Fibroblast of the aortic adventitia (primary cell): ENCODE data around the gene DICER1. TPM values are rescaled to one million over a fixed set of nuclear protein-coding genes. Genes with fewer than 3 reads are reported as not detected.

ENCODE experiments used
- DNase-seq: peaks from one replicate; pipeline ENCODE4 v3.0.0-alpha.2; 2010; ENCODE audit warnings: low read depth
- H3K4me3 ChIP-seq: 2 replicates; pipeline ENCODE4 v1.5.1; 2011; ENCODE audit warnings: low read depth, mild to moderate bottlenecking, control low read depth, low read length, moderate library complexity
- CTCF ChIP-seq: IDR thresholded peaks from 2 replicates; pipeline ENCODE4 v1.5.1; 2011; ENCODE audit warnings: mild to moderate bottlenecking, low read length, control low read depth, inconsistent platforms; ENCODE audit not compliant: insufficient read depth
- total RNA-seq: library from RNA; depleted of rRNA; stranded (reverse); fragments of >200 nt; gene quantifications from 2 replicates; pipeline ENCODE4 v1.2.3, GENCODE V29; 2012; ENCODE audit warnings: low replicate concordance

The DICER1 gene
- total RNA-seq, 1 donor, result 46.6 TPM

- H3K4me3 ChIP-seq, result no peak overlapping the region
- no peak for DNase-seq
- no peak for TF ChIP-seq CTCF
These were observed 89.8 kb downstream of the DICER1 start for GRCh38 chr14:95067526-95067925.

DNA sequence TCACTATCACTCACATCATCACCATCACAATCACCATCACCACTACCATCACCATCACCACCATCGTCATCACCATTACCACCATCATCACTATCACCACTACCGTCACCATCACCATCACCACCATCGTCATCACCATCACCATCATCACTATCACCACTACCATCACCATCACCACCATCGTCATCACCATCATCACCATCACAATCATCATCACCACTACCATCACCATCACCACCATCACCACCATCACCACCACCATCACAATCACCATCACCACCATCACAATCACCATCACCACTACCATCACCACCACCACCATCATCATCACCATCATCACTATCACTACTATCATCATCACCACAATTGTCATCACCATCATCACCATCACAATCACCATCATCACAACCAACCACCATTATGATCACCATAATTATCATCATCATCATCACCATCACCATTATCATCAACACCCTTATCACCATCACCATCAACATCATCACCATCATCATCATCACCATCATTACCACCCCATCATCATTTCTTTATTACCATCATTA, 90.8 kb downstream of the DICER1 start:
- TF ChIP-seq CTCF, result no peak
- no peak overlapping the region for H3K4me3 ChIP-seq
- DNase-seq, result no peak

DNA sequence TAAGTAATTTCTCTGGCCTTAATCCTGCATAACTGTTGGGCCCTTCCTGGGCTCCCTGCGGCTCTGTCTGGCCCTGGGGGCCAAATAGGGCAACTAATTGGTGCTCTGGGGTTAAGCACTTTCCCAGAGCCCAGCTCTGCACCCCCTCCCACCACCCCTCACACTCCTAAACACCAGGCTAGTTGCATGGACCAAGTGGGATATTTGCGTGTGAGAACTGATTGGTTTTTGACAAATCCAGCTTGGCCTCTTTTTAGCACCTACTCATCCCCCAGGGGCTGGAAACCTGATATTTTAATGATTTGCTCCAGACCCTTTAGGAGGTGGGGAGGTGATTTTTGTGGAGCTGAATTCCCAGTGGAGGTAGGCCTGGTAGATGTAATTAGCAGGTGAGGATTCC, 91.9 kb downstream of the DICER1 start:
- no peak for DNase-seq
- no peak overlapping the region for H3K4me3 ChIP-seq
- TF ChIP-seq CTCF, result no peak

DNA sequence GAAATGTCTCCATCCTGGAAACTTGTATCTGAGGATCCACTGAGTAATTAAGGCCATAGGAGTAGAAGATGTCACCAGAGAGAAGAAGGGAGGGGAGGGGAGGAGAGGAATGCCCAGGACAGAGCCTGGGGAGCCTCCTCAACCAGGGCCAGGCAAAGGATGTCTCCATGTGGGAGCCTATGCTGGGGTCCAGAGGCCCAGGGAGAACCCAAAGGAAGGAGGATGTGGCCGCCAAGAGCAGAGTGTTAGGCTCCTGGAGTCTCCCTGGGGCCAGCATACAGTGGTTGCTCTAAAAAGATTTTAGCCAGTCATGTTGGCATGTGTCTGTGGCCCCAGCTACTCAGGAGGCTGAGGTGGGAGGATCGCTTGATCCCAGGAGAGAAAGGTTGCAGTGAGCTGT, 92.6 kb downstream of the DICER1 start:
- H3K4me3 ChIP-seq, result no peak overlapping the region
- no peak for DNase-seq
- no peak for TF ChIP-seq CTCF

- no peak for DNase-seq
- TF ChIP-seq CTCF, result no peak
- H3K4me3 ChIP-seq, result no peak overlapping the region
These were observed 93.1 kb downstream of the DICER1 start for GRCh38 chr14:95064256-95064655.

DNA sequence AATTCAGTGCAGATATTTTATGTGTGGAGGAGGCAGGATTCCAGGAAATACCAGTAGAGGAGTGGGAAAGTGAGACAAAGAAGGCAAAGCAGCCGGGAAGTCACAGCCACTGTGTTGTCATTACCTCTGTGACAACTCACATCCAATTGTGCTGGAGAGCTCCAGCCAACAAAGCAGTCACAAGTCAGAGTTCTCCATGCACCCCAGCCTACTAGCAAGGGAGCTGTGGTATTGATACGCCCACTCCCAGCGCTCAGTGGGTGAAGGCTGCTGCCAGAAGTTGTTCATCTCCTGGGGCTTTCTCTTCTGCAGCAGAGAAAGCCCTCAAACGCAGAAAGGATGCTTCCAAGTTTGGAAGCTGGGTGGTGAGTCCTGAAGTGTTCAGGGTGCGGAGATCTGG, 93.9 kb downstream of the DICER1 start:
- no peak for DNase-seq
- no peak overlapping the region for H3K4me3 ChIP-seq
- no peak for TF ChIP-seq CTCF

- H3K4me3 ChIP-seq, result no peak overlapping the region
- TF ChIP-seq CTCF, result no peak
- DNase-seq, result no peak
These were observed 94.4 kb downstream of the DICER1 start for GRCh38 chr14:95062946-95063345.
